Measurements from ENCODE around the gene AKAP12.

The AKAP12 gene

GRCh38 chr6:151255811-151256210 is 16.0 kb downstream of the AKAP12 start:
- no peak overlapping the region for H3K9ac ChIP-seq (ENCODE audit: low read depth, low read length)
- H3K4me3 ChIP-seq (ENCODE audit: low read depth, low read length), result no peak overlapping the region
- peaks cover 17% of the 10 kb centered on the region for H3K4me1 ChIP-seq (ENCODE audit: control insufficient read depth, insufficient read depth, low read length)
- H3K36me3 ChIP-seq (ENCODE audit: control insufficient read depth, insufficient read depth, low read length), result no peaks in the 10 kb centered on the region
- H3K27ac ChIP-seq (ENCODE audit: low read depth, low read length), result no peak overlapping the region
- no peaks in the 10 kb centered on the region for H3K27me3 ChIP-seq (ENCODE audit: control insufficient read depth, insufficient read depth, low read length)
- no peaks in the 10 kb centered on the region for H3K9me3 ChIP-seq (ENCODE audit: control insufficient read depth, insufficient read depth, low read length)

- Histone ChIP-seq H3K4me3 (ENCODE audit: low read depth, low read length) (no peak overlapping the region), H3K9ac (ENCODE audit: low read depth, low read length) (no peak overlapping the region), H3K36me3 (ENCODE audit: control insufficient read depth, insufficient read depth, low read length) (no peaks in the 10 kb centered on the region), H3K27ac (ENCODE audit: low read depth, low read length) (no peak overlapping the region), H3K4me1 (ENCODE audit: control insufficient read depth, insufficient read depth, low read length) (peaks cover 17% of the 10 kb centered on the region), H3K9me3 (ENCODE audit: control insufficient read depth, insufficient read depth, low read length) (no peaks in the 10 kb centered on the region), H3K27me3 (ENCODE audit: control insufficient read depth, insufficient read depth, low read length) (no peaks in the 10 kb centered on the region)
Observed at GRCh38 chr6:151257985-151258445, 18.2 kb downstream of the AKAP12 start.

- H3K4me3 ChIP-seq (ENCODE audit: low read depth, low read length), result no peak overlapping the region
- no peak overlapping the region for H3K27ac ChIP-seq (ENCODE audit: low read depth, low read length)
- peaks cover 6% of the 10 kb centered on the region; the same call in 1 of the 2 replicates for H3K4me1 ChIP-seq (ENCODE audit: control insufficient read depth, insufficient read depth, low read length)
Observed at GRCh38 chr6:151260205-151260604, 20.4 kb downstream of the AKAP12 start.

GRCh38 chr6:151263035-151263434 is 23.3 kb downstream of the AKAP12 start:
- Histone ChIP-seq H3K9ac (ENCODE audit: low read depth, low read length) (no peak overlapping the region), H3K36me3 (ENCODE audit: control insufficient read depth, insufficient read depth, low read length) (no peaks in the 10 kb centered on the region), H3K27ac (ENCODE audit: low read depth, low read length) (no peak overlapping the region), H3K27me3 (ENCODE audit: control insufficient read depth, insufficient read depth, low read length) (no peaks in the 10 kb centered on the region), H3K9me3 (ENCODE audit: control insufficient read depth, insufficient read depth, low read length) (no peaks in the 10 kb centered on the region), H3K4me3 (ENCODE audit: low read depth, low read length) (no peak overlapping the region), H3K4me1 (ENCODE audit: control insufficient read depth, insufficient read depth, low read length) (no peaks in the 10 kb centered on the region)

More at GRCh38 chr6:151260205-151260604, 20.4 kb downstream of the AKAP12 start:
- H3K27me3 ChIP-seq (ENCODE audit: control insufficient read depth, insufficient read depth, low read length), result no peaks in the 10 kb centered on the region
- no peaks in the 10 kb centered on the region for H3K9me3 ChIP-seq (ENCODE audit: control insufficient read depth, insufficient read depth, low read length)
- no peak overlapping the region for H3K9ac ChIP-seq (ENCODE audit: low read depth, low read length)
- H3K36me3 ChIP-seq (ENCODE audit: control insufficient read depth, insufficient read depth, low read length), result no peaks in the 10 kb centered on the region

- Histone ChIP-seq H3K4me1 (ENCODE audit: control insufficient read depth, insufficient read depth, low read length) (no peaks in the 10 kb centered on the region), H3K27ac (ENCODE audit: low read depth, low read length) (no peak overlapping the region), H3K9ac (ENCODE audit: low read depth, low read length) (no peak overlapping the region), H3K9me3 (ENCODE audit: control insufficient read depth, insufficient read depth, low read length) (no peaks in the 10 kb centered on the region), H3K4me3 (ENCODE audit: low read depth, low read length) (no peak overlapping the region), H3K27me3 (ENCODE audit: control insufficient read depth, insufficient read depth, low read length) (no peaks in the 10 kb centered on the region), H3K36me3 (ENCODE audit: control insufficient read depth, insufficient read depth, low read length) (no peaks in the 10 kb centered on the region)
Observed at GRCh38 chr6:151263967-151264366, 24.2 kb downstream of the AKAP12 start.

GRCh38 chr6:151265282-151265681 is 25.5 kb downstream of the AKAP12 start:
- no peak overlapping the region for H3K27ac ChIP-seq (ENCODE audit: low read depth, low read length)
- no peaks in the 10 kb centered on the region for H3K36me3 ChIP-seq (ENCODE audit: control insufficient read depth, insufficient read depth, low read length)
- H3K4me3 ChIP-seq (ENCODE audit: low read depth, low read length), result no peak overlapping the region
- H3K4me1 ChIP-seq (ENCODE audit: control insufficient read depth, insufficient read depth, low read length), result no peaks in the 10 kb centered on the region
- H3K9ac ChIP-seq (ENCODE audit: low read depth, low read length), result no peak overlapping the region
- H3K27me3 ChIP-seq (ENCODE audit: control insufficient read depth, insufficient read depth, low read length), result no peaks in the 10 kb centered on the region
- no peaks in the 10 kb centered on the region for H3K9me3 ChIP-seq (ENCODE audit: control insufficient read depth, insufficient read depth, low read length)

- Histone ChIP-seq H3K36me3 (ENCODE audit: control insufficient read depth, insufficient read depth, low read length) (no peaks in the 10 kb centered on the region), H3K9me3 (ENCODE audit: control insufficient read depth, insufficient read depth, low read length) (no peaks in the 10 kb centered on the region), H3K4me3 (ENCODE audit: low read depth, low read length) (no peak overlapping the region), H3K9ac (ENCODE audit: low read depth, low read length) (no peak overlapping the region), H3K27me3 (ENCODE audit: control insufficient read depth, insufficient read depth, low read length) (no peaks in the 10 kb centered on the region), H3K4me1 (ENCODE audit: control insufficient read depth, insufficient read depth, low read length) (no peaks in the 10 kb centered on the region), H3K27ac (ENCODE audit: low read depth, low read length) (no peak overlapping the region)
Observed at GRCh38 chr6:151269321-151269995, 29.7 kb downstream of the AKAP12 start.

- Histone ChIP-seq H3K9me3 (ENCODE audit: control insufficient read depth, insufficient read depth, low read length) (no peaks in the 10 kb centered on the region), H3K4me3 (ENCODE audit: low read depth, low read length) (no peak overlapping the region), H3K36me3 (ENCODE audit: control insufficient read depth, insufficient read depth, low read length) (no peaks in the 10 kb centered on the region), H3K27me3 (ENCODE audit: control insufficient read depth, insufficient read depth, low read length) (no peaks in the 10 kb centered on the region), H3K9ac (ENCODE audit: low read depth, low read length) (no peak overlapping the region), H3K27ac (ENCODE audit: low read depth, low read length) (no peak overlapping the region), H3K4me1 (ENCODE audit: control insufficient read depth, insufficient read depth, low read length) (peaks cover 6% of the 10 kb centered on the region; the same call in 1 of the 2 replicates)
Observed at GRCh38 chr6:151275121-151275520, 35.4 kb downstream of the AKAP12 start.

- Histone ChIP-seq H3K9me3 (ENCODE audit: control insufficient read depth, insufficient read depth, low read length) (no peaks in the 10 kb centered on the region), H3K4me3 (ENCODE audit: low read depth, low read length) (no peak overlapping the region), H3K9ac (ENCODE audit: low read depth, low read length) (no peak overlapping the region), H3K4me1 (ENCODE audit: control insufficient read depth, insufficient read depth, low read length) (peaks cover 6% of the 10 kb centered on the region; the same call in 1 of the 2 replicates), H3K36me3 (ENCODE audit: control insufficient read depth, insufficient read depth, low read length) (no peaks in the 10 kb centered on the region), H3K27ac (ENCODE audit: low read depth, low read length) (no peak overlapping the region), H3K27me3 (ENCODE audit: control insufficient read depth, insufficient read depth, low read length) (no peaks in the 10 kb centered on the region)
Observed at GRCh38 chr6:151275566-151275965, 35.8 kb downstream of the AKAP12 start.

GRCh38 chr6:151276112-151276740 is 36.5 kb downstream of the AKAP12 start:
- Histone ChIP-seq H3K27ac (ENCODE audit: low read depth, low read length) (no peak overlapping the region), H3K36me3 (ENCODE audit: control insufficient read depth, insufficient read depth, low read length) (no peaks in the 10 kb centered on the region), H3K4me3 (ENCODE audit: low read depth, low read length) (no peak overlapping the region), H3K4me1 (ENCODE audit: control insufficient read depth, insufficient read depth, low read length) (peaks cover 6% of the 10 kb centered on the region; the same call in 1 of the 2 replicates), H3K27me3 (ENCODE audit: control insufficient read depth, insufficient read depth, low read length) (no peaks in the 10 kb centered on the region), H3K9ac (ENCODE audit: low read depth, low read length) (no peak overlapping the region), H3K9me3 (ENCODE audit: control insufficient read depth, insufficient read depth, low read length) (no peaks in the 10 kb centered on the region)

- Histone ChIP-seq H3K27ac (ENCODE audit: low read depth, low read length) (no peak overlapping the region), H3K4me1 (ENCODE audit: control insufficient read depth, insufficient read depth, low read length) (peaks cover 6% of the 10 kb centered on the region; the same call in 1 of the 2 replicates), H3K4me3 (ENCODE audit: low read depth, low read length) (no peak overlapping the region), H3K9me3 (ENCODE audit: control insufficient read depth, insufficient read depth, low read length) (no peaks in the 10 kb centered on the region), H3K27me3 (ENCODE audit: control insufficient read depth, insufficient read depth, low read length) (no peaks in the 10 kb centered on the region), H3K36me3 (ENCODE audit: control insufficient read depth, insufficient read depth, low read length) (no peaks in the 10 kb centered on the region), H3K9ac (ENCODE audit: low read depth, low read length) (no peak overlapping the region)
Observed at GRCh38 chr6:151279891-151280290, 40.1 kb downstream of the AKAP12 start.
